Stimulated activated CD8-positive, alpha-beta memory T cell treated with anti-CD3 and anti-CD28 coated beads, Interleukin-7, amount 100 ng/mL, for 24 hours (primary cell): ENCODE measurements around the gene SCMH1.

Experiments used
- DNase-seq: peaks from one replicate; pipeline ENCODE4 v3.0.0-alpha.2; 2020; ENCODE audit warnings: low read depth

The SCMH1 gene

DNA sequence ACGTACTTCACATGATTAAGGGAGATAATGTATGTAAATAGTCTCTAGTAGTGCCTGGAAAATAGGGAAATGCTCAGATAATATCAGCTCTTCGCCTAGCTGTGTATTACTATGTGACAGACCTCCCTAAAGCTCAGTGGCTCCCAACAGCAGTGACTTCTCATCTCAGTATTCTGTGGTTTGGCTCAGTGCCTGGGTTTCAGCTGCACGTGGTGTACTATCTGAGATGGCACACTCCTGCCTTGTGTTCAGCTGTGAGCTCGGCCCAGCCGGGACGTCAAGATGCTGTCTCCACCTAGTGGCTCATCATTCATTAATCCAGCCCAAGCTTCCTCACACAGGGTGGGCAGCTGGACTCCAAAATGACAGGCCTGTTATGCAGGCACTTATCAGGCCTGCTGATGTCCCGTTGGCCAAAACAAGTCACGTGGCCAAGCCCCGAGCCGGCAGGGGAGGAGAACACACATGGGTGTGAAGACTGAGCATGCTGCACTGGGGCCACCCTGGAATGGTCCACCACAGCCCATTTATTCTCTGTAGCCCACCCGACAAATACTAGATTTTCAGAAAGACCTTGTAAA lies 238.4 kb downstream of the SCMH1 start:
- peak; percentile 81 for DNase-seq

- no peak for DNase-seq
These were observed 238.9 kb downstream of the SCMH1 start for GRCh38 chr1:41003127-41003639.

GRCh38 chr1:40998668-40999067 lies 243.4 kb downstream of the SCMH1 start:
- no peak for DNase-seq

GRCh38 chr1:40997096-40997495 lies 245.0 kb downstream of the SCMH1 start:
- DNase-seq: no peak

DNA sequence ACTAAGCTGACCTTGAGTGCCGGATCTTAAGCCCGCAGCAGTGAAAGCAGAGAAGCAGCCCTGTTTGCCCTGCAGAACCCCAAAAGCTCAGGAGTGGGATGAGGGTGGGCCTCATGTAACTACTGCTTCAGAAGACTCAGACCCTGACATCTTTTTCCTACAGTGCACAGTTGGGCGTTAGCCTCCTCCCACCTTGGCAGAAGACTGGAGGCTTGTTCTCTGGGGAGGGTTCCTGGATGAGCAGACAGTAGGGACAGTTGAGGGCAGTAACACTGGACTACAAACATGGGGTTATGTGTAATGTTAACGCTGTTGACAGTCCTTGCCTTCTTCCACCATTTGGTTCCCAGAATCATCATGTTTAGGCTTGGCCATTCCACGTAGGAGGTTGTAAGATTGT lies 253.0 kb downstream of the SCMH1 start:
- DNase-seq: no peak

GRCh38 chr1:40988280-40988679 lies 253.8 kb downstream of the SCMH1 start:
- no peak for DNase-seq

GRCh38 chr1:40987439-40988276 lies 254.4 kb downstream of the SCMH1 start:
- DNase-seq: no peak

GRCh38 chr1:40986956-40987355 lies 255.2 kb downstream of the SCMH1 start:
- DNase-seq: no peak

- DNase-seq: no peak
These were observed 255.8 kb downstream of the SCMH1 start for GRCh38 chr1:40986328-40986783.

DNA sequence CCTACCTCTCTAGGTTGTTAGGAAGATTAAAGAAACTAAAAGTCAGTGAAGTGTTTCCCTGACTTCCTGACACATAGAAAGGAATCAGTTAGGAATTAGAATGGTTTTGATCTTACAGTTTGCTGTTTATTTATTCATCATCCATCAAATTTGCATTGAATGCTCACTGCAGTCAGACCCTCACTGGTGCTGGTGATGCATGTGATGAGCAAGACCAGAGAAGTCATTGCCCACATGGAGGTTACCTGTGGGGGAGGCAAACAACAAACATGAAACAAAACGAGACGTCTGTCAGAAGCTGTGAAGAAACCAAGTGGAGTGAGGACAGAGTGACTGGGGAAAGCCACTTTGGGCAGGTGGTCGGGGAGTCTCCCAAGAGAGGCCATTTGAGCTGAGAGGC lies 256.2 kb downstream of the SCMH1 start:
- DNase-seq: no peak

- no peak for DNase-seq
These were observed 256.9 kb downstream of the SCMH1 start for GRCh38 chr1:40985161-40985560.

DNA sequence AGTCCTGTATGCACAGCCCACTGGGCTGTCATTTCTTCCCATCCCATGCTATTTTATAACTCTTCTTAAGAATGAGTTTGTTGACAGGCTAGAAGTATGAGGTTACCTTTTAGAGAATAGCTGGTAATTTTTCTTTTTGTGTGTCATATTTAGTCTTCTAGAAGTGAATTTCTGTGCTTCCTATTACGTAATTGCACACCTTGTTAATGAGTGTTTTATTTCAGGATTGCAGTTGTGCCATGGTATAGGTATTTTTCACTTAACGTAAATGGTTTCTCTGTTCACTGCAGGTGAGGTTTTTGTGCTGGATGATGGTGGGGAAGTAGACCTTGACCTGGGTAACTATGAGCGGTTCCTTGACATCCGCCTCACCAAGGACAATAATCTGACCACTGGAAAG lies 257.6 kb downstream of the SCMH1 start:
- DNase-seq: no peak

DNA sequence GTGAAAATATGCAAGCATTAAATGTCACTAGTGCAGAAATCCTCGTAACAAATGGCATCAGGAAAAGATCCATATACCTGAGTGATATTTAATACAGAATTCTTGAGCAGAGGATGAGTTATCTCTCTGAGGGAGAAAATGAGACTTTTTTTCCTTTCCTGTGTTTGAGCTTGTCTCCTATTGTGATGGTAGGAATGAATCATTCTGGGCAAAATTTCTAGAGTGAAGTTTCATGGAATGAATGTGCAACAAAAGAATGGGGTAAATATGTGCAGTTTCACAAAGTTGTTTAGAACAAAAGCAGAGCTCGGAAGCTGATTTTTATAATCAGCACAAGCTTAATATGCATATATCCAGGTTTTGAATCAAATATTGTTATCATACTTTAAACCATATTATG lies 258.0 kb downstream of the SCMH1 start:
- DNase-seq: no peak

DNA sequence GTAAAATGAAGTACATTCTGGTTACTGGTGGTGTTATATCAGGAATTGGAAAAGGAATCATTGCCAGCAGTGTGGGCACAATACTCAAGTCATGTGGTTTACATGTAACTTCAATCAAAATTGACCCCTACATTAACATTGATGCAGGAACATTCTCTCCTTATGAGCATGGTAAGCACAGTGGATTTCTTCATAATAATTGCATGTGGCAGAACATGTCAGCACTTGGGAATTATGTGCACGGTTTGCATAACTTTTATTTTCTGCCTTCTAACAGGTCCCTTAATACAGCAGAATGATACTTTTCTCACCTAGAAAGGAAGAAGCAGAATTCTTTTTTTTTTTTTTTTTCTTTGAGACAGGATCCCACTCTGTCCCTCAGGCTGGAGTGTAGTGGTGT lies 258.8 kb downstream of the SCMH1 start:
- DNase-seq: no peak

- no peak for DNase-seq
These were observed 259.4 kb downstream of the SCMH1 start for GRCh38 chr1:40982721-40983120.

- no peak for DNase-seq
These were observed 260.2 kb downstream of the SCMH1 start for GRCh38 chr1:40981691-40982448.

DNA sequence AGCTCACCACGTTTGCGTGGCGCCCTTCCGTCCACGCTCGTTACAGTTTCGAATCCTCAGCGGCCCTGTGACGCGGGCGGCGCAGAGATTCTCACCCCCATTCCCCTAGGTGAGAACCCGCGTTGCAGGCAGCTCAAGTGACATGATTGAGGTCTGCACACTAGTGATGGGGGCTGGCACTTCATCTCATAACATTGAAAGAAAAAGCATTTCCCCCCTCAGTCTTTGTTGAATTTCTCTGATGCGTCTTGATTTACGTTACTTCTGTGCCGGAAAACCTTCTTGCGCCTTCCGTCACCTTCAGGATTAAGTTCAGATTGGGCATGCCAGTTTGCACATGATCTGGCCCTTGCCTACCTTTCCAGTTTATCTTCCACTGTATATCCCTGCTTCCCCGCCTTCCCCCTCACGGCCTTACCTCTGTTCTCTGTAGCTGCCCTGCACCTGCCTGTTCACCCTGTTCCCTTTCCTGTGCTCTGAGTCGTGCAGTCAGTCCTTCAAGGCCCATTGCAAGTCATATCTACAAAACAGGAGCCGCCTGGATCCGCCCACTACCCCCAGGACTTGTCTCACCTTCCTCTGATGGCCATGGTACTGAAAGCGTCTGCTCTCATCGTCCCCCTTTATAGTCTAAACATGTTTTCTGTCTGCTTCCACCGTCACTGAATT lies 261.5 kb downstream of the SCMH1 start:
- peak; percentile 24 for DNase-seq

GRCh38 chr1:40980068-40980452 lies 262.0 kb downstream of the SCMH1 start:
- no peak for DNase-seq

DNA sequence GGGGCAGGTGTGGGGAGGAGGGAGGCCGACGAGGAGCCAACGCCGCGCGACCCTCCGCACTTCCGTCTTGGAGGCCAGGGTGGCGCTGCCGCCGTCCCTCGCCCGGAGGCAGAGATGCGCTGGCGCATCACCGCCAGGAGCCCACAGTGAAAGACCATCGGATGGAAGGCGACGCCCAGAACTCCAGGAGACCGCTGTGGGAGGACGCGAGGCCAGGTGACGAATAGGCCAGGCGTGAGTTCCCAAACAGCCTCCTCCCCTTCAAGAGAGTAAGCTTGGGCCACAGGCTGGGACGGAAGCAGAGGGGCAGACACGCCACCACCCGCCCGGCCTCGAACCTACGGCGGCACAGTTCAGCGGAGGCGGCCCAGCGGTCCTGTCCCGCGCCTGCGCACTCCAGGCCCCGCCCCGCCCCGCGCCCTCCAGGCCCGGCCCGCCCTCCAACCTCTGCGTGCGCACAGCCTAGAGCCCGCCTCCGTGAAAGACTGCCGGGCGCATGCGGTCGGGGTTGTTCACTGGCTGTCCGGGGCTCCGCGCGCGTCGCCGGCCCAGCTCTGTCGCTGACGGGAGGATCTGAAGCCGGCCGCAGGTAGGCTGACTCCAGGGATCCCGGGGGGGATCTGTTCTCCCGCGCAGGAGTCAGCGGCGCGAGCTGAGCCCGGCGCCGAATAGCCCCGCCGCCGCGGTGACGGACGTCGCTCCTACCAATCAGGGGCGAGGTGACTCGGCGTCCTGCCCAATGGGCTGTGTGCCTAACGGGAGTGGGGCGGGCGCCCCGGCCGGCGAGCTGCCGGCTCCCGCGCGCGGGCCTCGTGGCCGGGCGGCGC lies 262.7 kb downstream of the SCMH1 start, which contains the start of gene CTPS1:
CTPS1 (plus strand) TSS at position 456 of the 827 bp plus-strand sequence. CDS start 3,595 bp downstream, outside the sequence.
- DNase-seq: peak; percentile 92

DNA sequence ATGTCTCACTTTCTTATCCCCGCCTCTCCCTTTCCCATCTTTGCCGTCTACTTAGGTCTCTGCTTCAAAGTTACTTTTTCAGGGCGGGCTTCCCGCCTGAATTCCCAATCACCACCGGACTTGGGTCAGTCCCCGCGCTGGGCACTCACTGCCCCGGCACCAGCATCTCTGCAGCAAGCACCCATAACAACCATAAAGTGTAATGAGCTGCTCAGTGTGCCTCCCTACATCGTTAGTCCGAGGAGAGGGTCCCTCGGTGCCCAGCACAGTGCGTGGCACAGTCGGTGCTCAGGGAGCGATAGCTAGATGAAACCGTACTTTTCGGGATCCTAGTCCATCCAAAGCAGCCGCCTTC lies 263.2 kb downstream of the SCMH1 start:
- DNase-seq: no peak

- no peak for DNase-seq
These were observed 264.4 kb downstream of the SCMH1 start for GRCh38 chr1:40977716-40978115.
